ENCODE measurements around the gene NOC4L.
A peak's percentile ranks its signal among the peaks of the same experiment; 100 is the strongest.
"Not testable (repeated sequence)": the region's sequence is repeated elsewhere in the genome, so short reads cannot be mapped to it uniquely, and the experiment has no call there.

The NOC4L gene

GRCh38 chr12:132180648-132181546 is 36.6 kb downstream of the NOC4L start:
- DNase-seq (ENCODE audit: low spot score) = no peak
- FAIRE-seq = no peak

- no peak for FAIRE-seq
Observed at GRCh38 chr12:132181570-132182200, 37.4 kb downstream of the NOC4L start.

GRCh38 chr12:132182206-132182710 is 38.0 kb downstream of the NOC4L start:
- FAIRE-seq = no peak
- DNase-seq (ENCODE audit: low spot score) = no peak

More at GRCh38 chr12:132181570-132182200, 37.4 kb downstream of the NOC4L start:
- DNase-seq (ENCODE audit: low spot score) = no peak

- DNase-seq (ENCODE audit: low spot score) (no peak), FAIRE-seq (no peak)
Observed at GRCh38 chr12:132182711-132183365, 38.6 kb downstream of the NOC4L start.

GRCh38 chr12:132185705-132186104 is 41.4 kb downstream of the NOC4L start:
- DNase-seq (ENCODE audit: low spot score) = no peak
- FAIRE-seq = no peak

GRCh38 chr12:132186208-132186856 is 42.1 kb downstream of the NOC4L start:
- DNase-seq (ENCODE audit: low spot score) = no peak
- FAIRE-seq = no peak

- DNase-seq (ENCODE audit: low spot score) (no peak), FAIRE-seq (no peak)
Observed at GRCh38 chr12:132186857-132187620, 42.8 kb downstream of the NOC4L start.

- DNase-seq (ENCODE audit: low spot score) (no peak), FAIRE-seq (no peak)
Observed at GRCh38 chr12:132187646-132188450, 43.6 kb downstream of the NOC4L start.

GRCh38 chr12:132188451-132188901 is 44.2 kb downstream of the NOC4L start:
- DNase-seq (ENCODE audit: low spot score) = no peak
- FAIRE-seq = no peak

GRCh38 chr12:132188916-132189325 is 44.7 kb downstream of the NOC4L start:
- FAIRE-seq (no peak), DNase-seq (ENCODE audit: low spot score) (no peak)

- DNase-seq (ENCODE audit: low spot score) (peak; percentile 68), FAIRE-seq (no peak)
Observed at GRCh38 chr12:132189378-132190011, 45.2 kb downstream of the NOC4L start.

- no peak for FAIRE-seq
- no peak for DNase-seq (ENCODE audit: low spot score)
Observed at GRCh38 chr12:132190012-132190755, 45.9 kb downstream of the NOC4L start.

- no peak for FAIRE-seq
- DNase-seq (ENCODE audit: low spot score) = no peak
Observed at GRCh38 chr12:132190834-132191500, 46.7 kb downstream of the NOC4L start.

- DNase-seq (ENCODE audit: low spot score) = no peak
- no peak for FAIRE-seq
Observed at GRCh38 chr12:132191715-132192553, 47.7 kb downstream of the NOC4L start.

- no peak for DNase-seq (ENCODE audit: low spot score)
Observed at GRCh38 chr12:132194056-132194455, 49.8 kb downstream of the NOC4L start.

GRCh38 chr12:132194556-132194955 is 50.3 kb downstream of the NOC4L start:
- DNase-seq (ENCODE audit: low spot score) (no peak), FAIRE-seq (no peak)

More at GRCh38 chr12:132194056-132194455, 49.8 kb downstream of the NOC4L start:
- no peak for FAIRE-seq

- not testable (repeated sequence) for FAIRE-seq; DNase-seq (ENCODE audit: low spot score)
Observed at GRCh38 chr12:132195242-132195641, 51.0 kb downstream of the NOC4L start.
